CD4-positive, alpha-beta T cell treated with Interferon alpha-2 for 1 hour (primary cell): ENCODE measurements around the gene SP3.

Source experiments
- DNase-seq, 2 donors: peaks; one replicate each; pipeline ENCODE4 v3.0.0-alpha.2; 2020 to 2022

The SP3 gene

GRCh38 chr2:173993459-173993858 is 28.3 kb upstream of the SP3 start:
- DNase-seq = no peak

GRCh38 chr2:173991856-173992588 is 26.8 kb upstream of the SP3 start:
- DNase-seq = no peak

GRCh38 chr2:173990970-173991819 is 26.0 kb upstream of the SP3 start:
- no peak for DNase-seq

GRCh38 chr2:173990245-173990644 is 25.1 kb upstream of the SP3 start:
- DNase-seq = no peak

GRCh38 chr2:173989884-173990215 is 24.7 kb upstream of the SP3 start:
- DNase-seq = no peak

GRCh38 chr2:173989160-173989883 is 24.1 kb upstream of the SP3 start:
- DNase-seq = no peak

GRCh38 chr2:173986805-173987204 is 21.6 kb upstream of the SP3 start:
- no peak for DNase-seq

- no peak for DNase-seq
Observed at GRCh38 chr2:173985605-173985992, 20.4 kb upstream of the SP3 start.

GRCh38 chr2:173984866-173985604 is 19.9 kb upstream of the SP3 start:
- DNase-seq = no peak

GRCh38 chr2:173983391-173983871 is 18.3 kb upstream of the SP3 start:
- DNase-seq = no peak

GRCh38 chr2:173982918-173983317 is 17.7 kb upstream of the SP3 start:
- DNase-seq = no peak

- DNase-seq = no peak
Observed at GRCh38 chr2:173982182-173982714, 17.1 kb upstream of the SP3 start.

- DNase-seq = no peak
Observed at GRCh38 chr2:173981520-173981919, 16.3 kb upstream of the SP3 start.

GRCh38 chr2:173979751-173980351 is 14.7 kb upstream of the SP3 start:
- DNase-seq = no peak

- no peak for DNase-seq
Observed at GRCh38 chr2:173978447-173978846, 13.3 kb upstream of the SP3 start.

GRCh38 chr2:173972636-173973035 is 7.5 kb upstream of the SP3 start:
- DNase-seq = no peak

GRCh38 chr2:173972165-173972564 is 7.0 kb upstream of the SP3 start:
- DNase-seq = no peak

- DNase-seq = no peak
Observed at GRCh38 chr2:173970516-173970924, 5.3 kb upstream of the SP3 start.

GRCh38 chr2:173969886-173970285 is 4.7 kb upstream of the SP3 start:
- no peak for DNase-seq

GRCh38 chr2:173968551-173968950 is 3.4 kb upstream of the SP3 start:
- DNase-seq = no peak

- DNase-seq = no peak
Observed at GRCh38 chr2:173966274-173967098, 1.3 kb upstream of the SP3 start.
